ENCODE measurements around the gene SAMM50.

SAMM50 gene

GRCh38 chr22:43980996-43981395 is 25.8 kb downstream of the SAMM50 start:
- no peak for TF ChIP-seq CTCF (IDR thresholded peaks at IDR 0.05; ENCODE audit: insufficient read depth, low read length, poor library complexity, severe bottlenecking)
- Histone ChIP-seq H3K36me3 (ENCODE audit: control insufficient read depth, insufficient read depth, low read length) (peaks cover 34% of the 10 kb centered on the region), H3K27me3 (replicated peaks; ENCODE audit: control insufficient read depth, insufficient read depth, low read length) (no peaks in the 10 kb centered on the region), H3K4me3 (replicated peaks; ENCODE audit: low read depth, low read length) (no peak overlapping the region)
- no peak for DNase-seq (ENCODE audit: extremely low read depth, insufficient read length)

GRCh38 chr22:43983808-43984207 is 28.6 kb downstream of the SAMM50 start:
- H3K36me3 ChIP-seq (ENCODE audit: control insufficient read depth, insufficient read depth, low read length): peaks cover 23% of the 10 kb centered on the region
- DNase-seq (ENCODE audit: extremely low read depth, insufficient read length): no peak
- no peak for TF ChIP-seq CTCF (IDR thresholded peaks at IDR 0.05; ENCODE audit: insufficient read depth, low read length, poor library complexity, severe bottlenecking)
- H3K4me3 ChIP-seq (replicated peaks; ENCODE audit: low read depth, low read length): no peak overlapping the region
- H3K27me3 ChIP-seq (replicated peaks; ENCODE audit: control insufficient read depth, insufficient read depth, low read length): no peaks in the 10 kb centered on the region

GRCh38 chr22:43985532-43985931 is 30.3 kb downstream of the SAMM50 start:
- TF ChIP-seq CTCF (IDR thresholded peaks at IDR 0.05; ENCODE audit: insufficient read depth, low read length, poor library complexity, severe bottlenecking): no peak
- DNase-seq (ENCODE audit: extremely low read depth, insufficient read length): no peak
- Histone ChIP-seq H3K4me3 (replicated peaks; ENCODE audit: low read depth, low read length) (no peak overlapping the region), H3K36me3 (ENCODE audit: control insufficient read depth, insufficient read depth, low read length) (peaks cover 21% of the 10 kb centered on the region), H3K27me3 (replicated peaks; ENCODE audit: control insufficient read depth, insufficient read depth, low read length) (no peaks in the 10 kb centered on the region)

GRCh38 chr22:43988116-43988820 is 33.0 kb downstream of the SAMM50 start:
- peaks cover 26% of the 10 kb centered on the region for H3K36me3 ChIP-seq (ENCODE audit: control insufficient read depth, insufficient read depth, low read length)
- no peak for DNase-seq (ENCODE audit: extremely low read depth, insufficient read length)
- H3K4me3 ChIP-seq (replicated peaks; ENCODE audit: low read depth, low read length): no peak overlapping the region
- H3K27me3 ChIP-seq (replicated peaks; ENCODE audit: control insufficient read depth, insufficient read depth, low read length): no peaks in the 10 kb centered on the region
- no peak for TF ChIP-seq CTCF (IDR thresholded peaks at IDR 0.05; ENCODE audit: insufficient read depth, low read length, poor library complexity, severe bottlenecking)

- Histone ChIP-seq H3K4me3 (replicated peaks; ENCODE audit: low read depth, low read length) (no peak overlapping the region), H3K36me3 (ENCODE audit: control insufficient read depth, insufficient read depth, low read length) (peaks cover 23% of the 10 kb centered on the region), H3K27me3 (replicated peaks; ENCODE audit: control insufficient read depth, insufficient read depth, low read length) (no peaks in the 10 kb centered on the region)
- no peak for TF ChIP-seq CTCF (IDR thresholded peaks at IDR 0.05; ENCODE audit: insufficient read depth, low read length, poor library complexity, severe bottlenecking)
- no peak for DNase-seq (ENCODE audit: extremely low read depth, insufficient read length)
These were observed 33.7 kb downstream of the SAMM50 start for GRCh38 chr22:43988960-43989359.

GRCh38 chr22:43990044-43990443 is 34.8 kb downstream of the SAMM50 start:
- H3K4me3 ChIP-seq (replicated peaks; ENCODE audit: low read depth, low read length): no peak overlapping the region
- TF ChIP-seq CTCF (IDR thresholded peaks at IDR 0.05; ENCODE audit: insufficient read depth, low read length, poor library complexity, severe bottlenecking): no peak
- H3K27me3 ChIP-seq (replicated peaks; ENCODE audit: control insufficient read depth, insufficient read depth, low read length): no peaks in the 10 kb centered on the region
- peaks cover 22% of the 10 kb centered on the region for H3K36me3 ChIP-seq (ENCODE audit: control insufficient read depth, insufficient read depth, low read length)
- no peak for DNase-seq (ENCODE audit: extremely low read depth, insufficient read length)

All from GM06990 (cell line).